Nucleus accumbens (tissue), 56 donors: ENCODE data around the gene YIF1B.
"Not testable (repeated sequence)": the region's sequence is repeated elsewhere in the genome, so short reads cannot be mapped to it uniquely, and the experiment has no call there.

Experiments used
- DNase-seq, 56 donors: peaks; one replicate each; lab custom pipeline; 2025; lab: John Stamatoyannopoulos, UW

The YIF1B gene

GRCh38 chr19:38315657-38316476 is at the start of gene YIF1B:
Gene YIF1B, minus strand, starts transcription at chr19:38315947. Its CDS starts 30 bp downstream, at chr19:38315917.
- DNase-seq: peak; percentile 79 to 99 (median 96)

- DNase-seq: not testable (repeated sequence)
Observed at GRCh38 chr19:38362946-38363688, 47.4 kb upstream of the YIF1B start.

DNA sequence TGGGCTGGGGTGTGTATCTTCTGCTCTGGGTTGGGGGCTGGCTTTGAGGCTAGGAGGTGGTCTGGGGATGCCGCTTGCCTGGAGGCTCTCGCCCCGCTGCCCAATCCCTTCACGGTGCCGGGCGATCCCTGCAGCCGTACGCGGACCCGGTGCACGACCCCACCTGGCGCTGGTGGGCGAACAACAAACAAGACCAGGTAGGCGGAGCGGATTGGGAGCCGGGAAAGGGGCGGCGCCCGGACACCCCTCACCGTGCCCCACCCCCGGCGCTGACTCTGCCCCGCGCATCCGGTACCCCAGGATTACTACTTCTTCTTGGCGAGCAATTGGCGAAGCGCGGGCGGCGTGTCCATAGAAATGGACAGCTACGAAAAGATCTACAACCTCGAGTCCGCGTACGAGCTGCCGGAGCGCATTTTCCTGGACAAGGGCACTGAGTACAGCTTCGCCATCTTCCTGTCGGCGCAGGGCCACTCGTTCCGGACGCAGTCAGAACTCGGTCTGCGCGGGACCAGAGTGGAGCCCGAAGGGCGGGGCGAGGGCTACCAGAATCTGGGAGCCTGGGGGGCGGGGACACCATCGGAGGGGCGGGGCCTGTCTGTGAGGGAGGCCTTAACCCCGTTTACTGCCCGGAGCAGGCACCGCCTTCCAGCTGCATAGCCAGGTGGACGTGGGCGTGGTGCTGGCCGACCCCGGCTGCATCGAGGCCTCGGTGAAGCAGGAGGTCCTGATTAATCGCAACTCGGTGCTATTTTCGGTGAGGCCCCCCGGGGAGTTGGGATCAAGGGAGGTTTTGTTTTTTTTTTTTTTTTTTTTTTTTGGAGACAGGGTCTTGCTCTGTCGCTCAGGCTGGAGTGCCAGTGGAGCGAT is 46.6 kb upstream of the YIF1B start:
- DNase-seq: peak in 8 of 56 donors; percentile 11 to 73 (median 17)

GRCh38 chr19:38361633-38362075 is 45.9 kb upstream of the YIF1B start:
- peak in 40 of 56 donors; percentile 1 to 73 (median 28) for DNase-seq

- no peak for DNase-seq
Observed at GRCh38 chr19:38360839-38361631, 45.3 kb upstream of the YIF1B start.

GRCh38 chr19:38360351-38360750 is 44.6 kb upstream of the YIF1B start:
- DNase-seq: no peak

GRCh38 chr19:38359242-38360021 is 43.7 kb upstream of the YIF1B start:
- no peak for DNase-seq

DNA sequence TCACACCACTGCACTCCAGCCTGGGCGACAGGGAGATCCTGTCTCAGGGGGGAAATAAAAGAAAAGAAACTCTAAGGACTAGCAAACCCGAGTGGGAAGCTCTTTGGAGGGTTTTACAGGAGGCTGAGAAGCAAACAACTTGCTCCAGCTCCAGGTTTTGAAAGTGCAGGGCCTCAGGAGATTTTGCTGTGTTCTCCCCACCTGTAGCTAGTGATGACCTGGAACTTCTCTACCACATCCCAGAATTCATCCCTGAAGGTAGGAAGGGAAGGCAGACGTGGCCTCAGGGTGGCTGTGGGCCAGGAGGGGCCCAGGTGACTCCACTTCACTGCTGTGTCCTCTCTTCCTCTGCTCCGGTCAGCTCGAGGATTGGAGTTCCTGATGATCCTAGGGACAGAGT is 42.3 kb upstream of the YIF1B start:
- no peak for DNase-seq

- DNase-seq: no peak
Observed at GRCh38 chr19:38355728-38356725, 40.3 kb upstream of the YIF1B start.

GRCh38 chr19:38352611-38353010 is 36.9 kb upstream of the YIF1B start:
- DNase-seq: no peak

GRCh38 chr19:38351865-38352395 is 36.2 kb upstream of the YIF1B start:
- no peak for DNase-seq

DNA sequence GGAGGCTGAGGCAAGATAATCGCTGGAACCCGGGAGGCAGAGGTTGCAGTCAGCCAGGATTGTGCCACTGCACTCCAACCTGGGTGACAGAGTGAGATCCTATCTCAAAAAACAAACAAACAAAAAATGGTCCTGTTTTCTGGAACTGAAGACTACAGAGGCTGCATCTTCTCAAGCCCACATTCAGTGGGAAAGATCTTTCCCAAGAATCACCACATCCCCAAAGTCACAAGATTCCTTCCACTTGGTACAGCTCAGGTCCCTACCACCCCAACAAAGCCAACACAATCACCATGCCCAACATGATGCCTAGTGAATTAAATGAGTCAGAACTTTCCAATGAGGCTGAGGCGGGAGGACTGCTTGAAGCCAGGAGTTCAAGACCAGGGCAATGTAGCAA is 35.1 kb upstream of the YIF1B start:
- DNase-seq: no peak

DNA sequence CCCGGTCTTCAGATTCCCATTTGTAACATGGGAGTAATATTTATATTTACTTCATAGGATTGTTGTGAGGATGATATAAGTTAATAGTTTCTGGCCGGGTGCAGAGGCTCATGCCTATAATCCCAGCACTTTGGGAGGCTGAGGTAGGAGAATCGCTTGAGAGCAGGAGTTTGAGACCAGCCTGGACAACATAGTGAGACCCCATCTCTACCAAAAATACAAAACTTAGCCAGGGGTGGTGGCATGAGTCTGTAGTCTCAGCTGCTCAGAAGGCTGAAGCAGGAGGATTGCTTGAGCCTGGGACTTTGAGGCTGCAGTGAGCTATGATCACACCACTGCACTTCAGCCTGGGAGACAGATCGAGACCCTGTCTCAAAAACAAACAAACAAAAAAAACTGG is 31.1 kb upstream of the YIF1B start:
- DNase-seq: no peak

DNA sequence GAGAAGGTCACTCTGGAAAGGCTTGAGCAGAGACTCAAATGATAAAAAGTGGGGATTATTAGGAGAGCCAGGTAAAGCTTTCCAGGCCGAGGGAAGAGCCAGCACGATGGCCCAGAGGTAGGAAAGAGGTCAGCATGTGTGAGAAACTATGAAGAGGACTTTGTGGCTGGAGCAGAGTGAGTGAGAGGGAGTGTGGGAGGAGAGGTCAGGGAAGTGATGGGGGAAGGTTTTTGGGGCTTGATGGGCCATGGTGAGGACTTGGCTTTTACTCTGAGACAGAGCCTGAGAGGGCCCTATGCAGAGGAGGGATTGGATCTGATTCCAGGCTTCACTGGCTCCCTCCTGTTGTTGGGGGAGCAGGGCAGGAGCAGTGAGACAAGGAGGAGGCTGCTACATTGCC is 25.2 kb upstream of the YIF1B start:
- DNase-seq: no peak

DNA sequence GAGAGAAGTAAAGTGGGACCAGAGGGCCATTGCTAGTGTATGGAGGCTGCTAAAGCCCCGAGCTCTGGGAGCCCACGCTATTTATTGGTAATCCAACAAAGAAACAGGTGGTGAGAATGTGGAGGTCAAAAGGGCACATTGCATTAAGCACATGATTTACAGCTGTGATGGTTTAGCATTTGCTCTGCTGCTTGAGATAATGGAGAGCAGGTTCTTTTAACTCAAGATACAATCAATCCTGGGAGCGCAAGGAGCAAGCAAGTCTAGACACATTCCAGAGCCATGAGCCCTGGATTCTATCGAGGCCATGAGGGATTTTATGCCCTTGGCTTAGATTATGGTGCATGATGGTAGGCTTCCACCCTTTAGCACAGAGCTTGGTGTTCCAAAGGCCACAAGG is 23.3 kb upstream of the YIF1B start:
- DNase-seq: not testable (repeated sequence)

DNA sequence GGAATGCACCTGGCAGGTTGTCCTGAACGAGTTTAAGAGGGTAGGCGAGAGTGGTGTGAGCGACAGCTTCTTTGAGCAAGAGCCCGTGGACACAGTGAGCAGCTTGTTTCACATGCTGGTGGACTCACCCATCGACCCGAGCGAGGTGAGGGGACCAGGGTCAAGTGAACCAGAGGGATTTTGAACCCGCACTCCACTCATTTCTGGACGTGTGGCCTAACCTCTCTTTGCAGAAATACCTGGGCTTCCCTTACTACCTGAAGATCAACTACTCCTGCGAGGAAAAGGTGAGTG is 21.6 kb upstream of the YIF1B start:
- peak in 1 of 56 donors; percentile 46 for DNase-seq

- peak; percentile 37 to 96 (median 84) for DNase-seq
Observed at GRCh38 chr19:38336638-38337359, 21.1 kb upstream of the YIF1B start.
